Stomach (tissue), 4 donors: ENCODE results near the gene HIGD2A.

Source experiments
- POLR2A ChIP-seq, 4 donors: fragments of 450-650 bp; IDR thresholded peaks; one replicate each; pipeline ENCODE4 v1.6.1; 2016; ENCODE audit warnings: antibody characterized with exemption in 4 of 4, control low read depth in 2 of 4, mild to moderate bottlenecking in 1 of 4, moderate library complexity in 1 of 4
- TF ChIP-seq, protein P1 (sequence below), 7 experiments: fragments of 450-650 bp in 4 of 7; fragments of 200-600 bp in 3 of 7; sonication (generic) in 3 of 7; IDR thresholded peaks; one replicate each; pipeline ENCODE4 v1.5.1; 2016 to 2019; ENCODE audit warnings: antibody characterized with exemption in 7 of 7, control low read depth in 2 of 7, mild to moderate bottlenecking in 1 of 7

DNA sequence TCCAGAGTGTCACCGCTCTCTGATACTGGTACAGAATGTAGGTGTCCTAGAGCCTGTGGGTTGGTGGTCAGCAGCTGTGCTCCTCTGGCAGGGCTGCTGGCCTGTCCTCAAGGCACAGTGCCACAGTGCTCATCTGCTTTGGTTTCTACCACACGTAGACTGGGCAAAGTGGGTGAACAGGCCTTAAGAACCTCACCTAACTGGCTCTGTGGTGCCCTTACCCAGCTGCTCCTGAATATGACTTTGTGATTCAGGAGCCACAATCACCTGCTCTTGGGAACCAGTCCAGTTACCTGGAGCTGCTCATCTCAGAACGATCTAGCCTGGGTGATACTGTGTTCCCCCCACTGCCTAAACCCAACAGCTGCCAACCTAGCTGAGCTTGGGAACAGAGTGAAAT lies 6.6 kb upstream of the HIGD2A start:
- no peak for TF ChIP-seq POLR2A (IDR thresholded peaks at IDR 0.05)
- TF ChIP-seq, protein P1, sequence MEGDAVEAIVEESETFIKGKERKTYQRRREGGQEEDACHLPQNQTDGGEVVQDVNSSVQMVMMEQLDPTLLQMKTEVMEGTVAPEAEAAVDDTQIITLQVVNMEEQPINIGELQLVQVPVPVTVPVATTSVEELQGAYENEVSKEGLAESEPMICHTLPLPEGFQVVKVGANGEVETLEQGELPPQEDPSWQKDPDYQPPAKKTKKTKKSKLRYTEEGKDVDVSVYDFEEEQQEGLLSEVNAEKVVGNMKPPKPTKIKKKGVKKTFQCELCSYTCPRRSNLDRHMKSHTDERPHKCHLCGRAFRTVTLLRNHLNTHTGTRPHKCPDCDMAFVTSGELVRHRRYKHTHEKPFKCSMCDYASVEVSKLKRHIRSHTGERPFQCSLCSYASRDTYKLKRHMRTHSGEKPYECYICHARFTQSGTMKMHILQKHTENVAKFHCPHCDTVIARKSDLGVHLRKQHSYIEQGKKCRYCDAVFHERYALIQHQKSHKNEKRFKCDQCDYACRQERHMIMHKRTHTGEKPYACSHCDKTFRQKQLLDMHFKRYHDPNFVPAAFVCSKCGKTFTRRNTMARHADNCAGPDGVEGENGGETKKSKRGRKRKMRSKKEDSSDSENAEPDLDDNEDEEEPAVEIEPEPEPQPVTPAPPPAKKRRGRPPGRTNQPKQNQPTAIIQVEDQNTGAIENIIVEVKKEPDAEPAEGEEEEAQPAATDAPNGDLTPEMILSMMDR (IDR thresholded peaks at IDR 0.05), result no peak
